Stimulated activated CD4-positive, alpha-beta T cell treated with anti-CD3 and anti-CD28 coated beads, Interleukin-1b, Interleukin-23, amount 100 ng/mL, for 24 hours (primary cell): ENCODE results near the gene SLFN12L.
"Not testable (repeated sequence)": the region's sequence is repeated elsewhere in the genome, so short reads cannot be mapped to it uniquely, and the experiment has no call there.

Source experiments
- DNase-seq, 4 experiments: peaks; one replicate each; pipeline ENCODE4 v3.0.0-alpha.2; 2020; ENCODE audit warnings: low read depth in 4 of 4, low spot score in 1 of 4

Gene SLFN12L

DNA sequence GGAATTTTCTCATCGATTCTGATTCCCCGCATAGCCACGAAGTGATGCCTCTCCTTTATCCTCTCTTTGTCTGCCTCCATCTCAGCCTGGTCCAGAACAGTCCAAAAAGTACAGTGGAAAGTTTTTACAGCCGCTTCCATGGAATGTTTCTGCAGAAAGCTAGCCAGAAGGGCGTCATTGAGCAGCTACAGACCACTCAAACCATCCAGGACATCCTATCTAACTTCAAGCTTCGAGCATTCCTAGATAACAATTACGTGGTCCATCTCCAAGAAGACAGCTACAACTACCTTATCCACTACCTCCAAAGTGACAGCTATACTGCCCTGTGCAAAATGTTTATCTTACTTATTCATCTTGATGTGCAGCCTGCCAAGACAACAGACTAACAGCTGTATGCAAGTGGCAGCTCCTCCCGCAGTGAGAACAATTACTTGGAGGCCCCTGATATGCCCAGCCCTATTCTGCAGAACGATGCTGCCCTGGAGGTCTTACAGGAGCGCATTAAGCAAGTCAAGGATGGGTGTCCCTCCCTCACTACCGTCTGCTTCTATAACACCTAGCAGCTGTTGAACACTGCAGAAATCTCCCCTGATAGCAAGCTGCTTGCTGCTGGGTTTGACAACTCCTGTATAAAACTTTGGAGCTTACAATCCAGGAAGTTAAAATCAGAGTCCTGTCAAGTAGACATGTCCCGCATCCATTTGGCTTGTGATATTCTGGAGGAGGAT lies 38.9 kb downstream of the SLFN12L start:
- DNase-seq, result no peak

DNA sequence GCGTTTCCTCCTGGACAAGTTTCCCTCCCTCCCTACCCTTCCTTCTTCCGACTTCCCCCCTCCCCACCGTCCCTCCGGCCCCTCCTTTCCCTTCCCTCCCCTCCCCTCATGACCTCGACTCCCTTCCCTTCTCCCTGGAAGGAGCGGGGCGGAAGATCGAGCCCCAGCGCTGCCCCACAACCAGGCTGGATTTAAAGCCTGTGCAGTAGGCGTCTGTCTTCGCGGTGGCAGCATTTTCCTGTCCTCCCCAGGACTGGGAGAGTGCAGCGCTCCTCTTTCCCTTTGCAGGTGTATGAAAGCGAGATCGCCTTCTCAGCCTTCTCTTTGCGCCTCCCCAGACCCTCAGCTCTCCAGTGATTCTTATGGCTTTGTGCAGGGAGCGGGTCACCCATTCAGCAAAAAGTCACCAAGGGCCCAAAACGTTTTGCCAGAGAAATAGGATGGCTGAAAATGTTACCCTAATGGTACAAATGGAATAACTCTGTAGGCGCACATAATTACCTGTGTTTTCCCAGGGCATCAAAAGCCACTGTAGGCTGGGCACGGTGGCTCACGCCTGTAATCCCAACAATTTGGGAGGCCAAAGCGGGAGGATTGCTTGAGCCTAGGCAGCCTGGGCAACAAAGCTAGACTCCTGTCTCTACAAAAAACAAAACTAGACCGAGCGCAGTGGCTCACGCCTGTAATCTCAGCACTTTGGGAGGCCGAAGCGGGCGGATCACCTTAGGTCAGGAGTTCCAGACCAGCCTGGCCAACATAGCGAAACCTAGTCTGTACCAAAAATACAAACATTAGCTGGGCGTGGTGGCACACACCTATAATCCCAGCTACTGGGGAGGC lies 40.8 kb downstream of the SLFN12L start:
- DNase-seq, result no peak

GRCh38 chr17:35493040-35493439 lies 44.4 kb downstream of the SLFN12L start:
- no peak for DNase-seq

GRCh38 chr17:35491417-35491816 lies 46.1 kb downstream of the SLFN12L start:
- DNase-seq, result no peak

GRCh38 chr17:35489944-35490343 lies 47.5 kb downstream of the SLFN12L start:
- DNase-seq, result no peak

DNA sequence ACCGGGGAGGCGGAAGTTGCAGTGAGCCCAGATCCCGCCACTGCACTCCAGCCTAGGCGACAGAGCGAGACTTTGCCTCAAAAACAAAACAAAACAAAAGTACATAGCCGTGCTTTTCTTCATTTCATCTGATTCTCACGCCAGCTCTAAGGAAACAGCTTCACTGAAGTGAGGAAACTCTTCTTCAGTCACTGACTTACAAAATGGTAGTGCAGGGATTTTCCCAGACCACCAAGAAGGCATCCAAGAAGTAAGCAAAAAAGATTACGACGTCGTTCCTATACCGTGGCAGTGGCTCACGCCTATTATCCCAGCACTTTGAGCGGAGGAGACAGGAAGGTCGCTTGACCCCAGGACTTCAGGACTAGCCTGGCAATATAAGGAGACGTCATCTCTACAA lies 48.5 kb downstream of the SLFN12L start:
- no peak for DNase-seq

DNA sequence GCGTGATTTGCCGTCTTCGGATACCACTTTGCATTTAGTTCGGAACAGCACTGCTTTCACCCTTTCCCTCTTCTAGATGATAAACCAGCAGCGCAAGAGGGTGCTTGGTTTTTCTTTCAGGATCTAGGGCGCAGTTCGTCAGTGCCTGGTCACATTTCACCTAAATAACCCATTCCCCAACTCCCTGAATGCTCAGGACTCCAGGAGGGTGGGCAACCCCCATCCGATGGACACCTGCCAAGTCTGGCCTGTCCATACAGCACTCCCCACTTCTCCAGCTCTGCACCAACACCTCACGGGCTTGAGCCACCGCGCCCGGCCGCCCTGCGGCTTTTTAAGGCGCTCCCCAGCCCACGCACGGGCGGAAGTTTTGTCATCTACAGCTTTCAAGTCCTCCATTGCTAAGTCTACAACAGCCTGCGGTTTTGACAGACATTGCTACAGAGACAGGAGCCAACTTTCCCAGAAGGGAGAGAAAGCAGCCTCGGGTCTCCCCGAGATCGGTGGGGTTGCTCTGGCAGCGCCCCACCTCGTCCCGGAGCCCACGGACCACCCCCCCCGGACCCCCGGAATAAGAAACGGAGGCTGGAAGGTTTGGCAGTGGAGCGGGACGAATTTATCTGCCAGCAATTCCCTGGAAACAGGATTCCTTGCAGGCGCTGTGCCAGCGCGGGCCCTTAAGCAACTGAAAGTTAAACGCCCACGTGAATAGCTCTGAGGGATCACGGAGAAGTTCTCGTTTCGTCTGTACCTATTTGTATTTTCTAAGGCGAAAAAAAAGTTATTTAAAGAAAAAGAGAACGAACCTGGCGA lies 50.4 kb downstream of the SLFN12L start:
- peak; percentile 61 to 80 (median 66) for DNase-seq

DNA sequence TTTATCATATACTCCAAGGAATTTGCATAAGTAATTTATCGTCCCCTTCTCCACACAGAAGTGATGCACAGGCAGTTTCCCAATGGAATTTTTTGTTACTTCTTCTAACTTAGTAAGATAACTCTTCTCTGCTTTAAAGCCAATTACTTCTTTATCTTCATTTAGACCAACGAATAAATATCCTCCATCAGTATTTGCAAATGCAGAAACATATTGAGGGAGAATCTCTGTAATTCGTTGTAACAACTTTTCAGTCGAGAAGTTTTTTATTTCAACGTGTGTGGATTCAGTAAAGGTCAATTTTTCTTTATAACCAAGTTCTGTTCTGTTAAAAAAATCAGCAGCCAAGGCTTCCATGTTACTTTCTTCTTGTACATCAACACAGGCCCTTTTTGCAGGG lies 58.2 kb downstream of the SLFN12L start:
- DNase-seq, result no peak

- DNase-seq, result no peak
These were observed 60.2 kb downstream of the SLFN12L start for GRCh38 chr17:35477248-35477647.

GRCh38 chr17:35476283-35476820 lies 61.1 kb downstream of the SLFN12L start:
- DNase-seq, result no peak

GRCh38 chr17:35468475-35468874 lies 69.0 kb downstream of the SLFN12L start:
- no peak for DNase-seq

- DNase-seq, result no peak
These were observed 69.7 kb downstream of the SLFN12L start for GRCh38 chr17:35467824-35468223.

DNA sequence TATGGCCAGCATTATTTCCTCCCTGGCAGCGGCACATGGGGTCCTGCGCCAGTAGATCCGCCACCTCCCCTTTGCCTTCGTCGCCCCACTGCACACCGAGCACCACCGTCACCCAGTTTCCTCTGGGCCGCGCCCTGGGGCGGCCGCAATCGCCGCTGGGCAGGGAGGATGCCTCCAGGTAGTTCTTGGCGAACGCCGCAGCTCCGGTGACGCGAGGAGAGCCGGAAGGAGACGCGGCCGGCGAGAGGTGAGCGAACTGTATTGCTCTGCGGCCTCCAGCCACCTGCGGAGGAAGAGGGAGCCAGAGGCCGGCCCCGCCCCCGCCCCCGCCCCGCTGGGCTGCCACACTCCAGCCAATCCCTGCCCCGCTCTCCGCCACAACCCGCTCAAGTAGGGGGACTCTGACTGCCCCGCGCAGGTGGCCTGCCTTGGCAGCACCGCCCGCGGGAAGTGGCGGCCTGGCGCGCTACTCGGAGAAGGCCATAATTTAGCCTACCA lies 77.1 kb downstream of the SLFN12L start:
- peak in 2 of 4 experiments; percentile 19 to 25 for DNase-seq

DNA sequence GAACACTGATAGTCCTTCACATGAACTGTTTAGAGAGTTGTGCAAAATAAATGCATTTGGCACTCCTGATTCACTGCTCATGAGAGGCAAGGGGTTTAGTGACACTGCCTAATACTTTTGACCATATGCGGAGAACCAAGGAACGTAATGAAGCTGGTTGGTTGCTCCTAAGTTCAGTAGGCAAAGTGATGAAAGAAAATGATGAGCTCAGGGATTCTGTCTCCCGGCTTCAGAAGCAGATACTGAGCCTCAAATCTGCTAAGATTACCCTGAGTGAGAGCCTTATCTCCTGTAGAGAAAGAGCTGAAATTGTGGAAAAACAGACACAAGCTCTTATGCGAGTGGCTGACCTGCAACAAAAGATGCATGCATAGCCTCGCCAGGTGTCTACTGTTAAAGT lies 83.4 kb downstream of the SLFN12L start:
- not testable (repeated sequence) for DNase-seq

DNA sequence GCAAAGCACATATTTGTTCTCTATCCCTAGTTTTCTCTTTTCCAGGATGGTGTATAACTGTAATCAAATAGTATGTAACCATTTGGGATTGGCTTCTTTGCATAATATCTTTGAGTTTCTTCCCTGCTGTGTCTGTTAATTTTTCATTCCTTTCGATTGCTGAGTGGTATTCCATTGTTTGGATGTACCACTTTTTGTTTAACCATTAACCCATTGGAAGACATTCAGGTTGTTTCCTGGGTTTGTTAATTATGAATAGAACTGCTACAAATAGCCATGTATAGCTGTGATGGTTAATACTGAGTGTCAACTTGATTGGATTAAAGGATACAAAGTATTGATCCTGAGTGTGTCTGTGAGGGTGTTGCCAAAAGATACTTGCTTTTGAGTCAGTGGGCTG lies 84.3 kb downstream of the SLFN12L start:
- DNase-seq, result no peak

GRCh38 chr17:35449371-35449931 lies 88.0 kb downstream of the SLFN12L start:
- no peak for DNase-seq

- no peak for DNase-seq
These were observed 88.6 kb downstream of the SLFN12L start for GRCh38 chr17:35448899-35449227.

DNA sequence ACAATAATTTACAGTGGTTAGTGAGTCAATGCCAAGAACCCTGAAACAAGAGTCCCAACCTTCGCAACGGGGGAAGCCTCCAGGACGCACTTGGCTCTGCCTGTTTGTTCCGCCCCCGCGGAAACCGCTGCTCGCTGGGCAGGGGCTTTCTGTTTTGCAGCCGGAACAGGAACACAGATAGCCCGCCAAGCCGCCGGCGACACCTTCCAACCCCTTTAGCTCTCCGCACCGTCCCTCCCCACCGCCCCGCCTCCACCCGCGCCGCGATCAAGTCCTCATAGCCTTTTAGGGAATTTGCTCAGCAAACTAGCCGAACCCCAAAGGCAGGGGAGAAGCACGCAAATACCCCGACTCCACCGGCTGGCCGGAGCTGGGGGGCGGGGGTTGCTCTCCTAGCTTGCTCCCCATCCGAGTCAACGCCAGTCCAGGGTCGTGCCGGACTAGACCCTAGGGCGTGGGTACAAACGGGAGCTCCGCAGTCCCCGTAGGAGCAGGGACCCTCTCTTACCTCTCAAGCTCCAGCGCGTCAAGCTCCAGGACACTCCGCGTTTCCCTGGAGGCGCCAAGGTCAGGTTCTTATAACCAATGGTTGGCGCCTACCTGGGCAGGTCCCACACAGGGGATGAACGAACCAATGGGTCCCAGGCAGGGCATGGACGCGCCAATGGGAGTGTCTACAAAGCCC lies 89.1 kb downstream of the SLFN12L start, which contains the start of gene SLFN13:
SLFN13 (minus strand) TSS at position 553 of the 685 bp plus-strand sequence. CDS start 3,086 bp downstream, outside the sequence.
- DNase-seq, result peak; percentile 61 to 92 (median 82)

GRCh38 chr17:35447499-35447898 lies 90.0 kb downstream of the SLFN12L start:
- no peak for DNase-seq

GRCh38 chr17:35438433-35438832 lies 99.0 kb downstream of the SLFN12L start:
- no peak for DNase-seq
